Measurements from ENCODE around the gene RNF8.
"Not testable (repeated sequence)": the region's sequence is repeated elsewhere in the genome, so short reads cannot be mapped to it uniquely, and the experiment has no call there.

Gene RNF8

GRCh38 chr6:37396571-37397180 is 42.9 kb downstream of the RNF8 start:
- DNase-seq (ENCODE audit: low read depth, low spot score), result no peak

- DNase-seq (ENCODE audit: low read depth, low spot score), result no peak
Observed at GRCh38 chr6:37399131-37399530, 45.3 kb downstream of the RNF8 start.

DNA sequence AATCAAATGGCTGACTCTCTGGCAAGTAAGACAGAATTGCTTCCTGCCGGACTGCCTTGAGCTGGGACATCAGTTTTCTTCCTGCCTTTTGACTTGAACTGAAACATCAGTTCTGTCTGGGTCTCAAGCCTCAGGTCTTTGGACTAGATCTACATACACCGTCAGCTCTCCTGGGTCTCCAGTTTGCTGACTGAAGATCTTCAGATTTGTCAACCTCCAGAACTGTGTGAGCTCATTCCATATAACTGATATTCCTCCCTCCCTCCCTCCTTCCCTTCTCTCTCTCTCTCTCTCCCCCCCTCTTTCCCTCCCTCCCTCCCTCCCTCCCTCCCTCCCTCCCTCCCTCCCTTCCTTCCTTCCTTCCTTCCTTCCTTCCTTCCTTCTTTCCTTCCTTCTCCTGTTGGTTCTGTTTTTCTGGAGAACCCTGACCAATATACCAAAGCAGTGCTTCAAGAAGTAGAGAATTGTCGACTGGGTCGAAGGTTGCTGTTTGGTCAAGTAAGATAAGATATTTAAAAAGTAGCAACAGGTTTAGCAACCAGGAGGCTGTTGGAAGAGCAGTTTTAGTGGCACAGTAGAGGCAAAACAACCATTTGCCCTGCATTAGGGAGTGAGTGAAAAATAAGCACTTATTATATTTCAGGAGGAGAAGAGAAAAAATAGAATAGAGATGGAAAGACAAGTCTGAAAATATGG is 46.2 kb downstream of the RNF8 start:
- no peak for DNase-seq (ENCODE audit: low read depth, low spot score)

DNA sequence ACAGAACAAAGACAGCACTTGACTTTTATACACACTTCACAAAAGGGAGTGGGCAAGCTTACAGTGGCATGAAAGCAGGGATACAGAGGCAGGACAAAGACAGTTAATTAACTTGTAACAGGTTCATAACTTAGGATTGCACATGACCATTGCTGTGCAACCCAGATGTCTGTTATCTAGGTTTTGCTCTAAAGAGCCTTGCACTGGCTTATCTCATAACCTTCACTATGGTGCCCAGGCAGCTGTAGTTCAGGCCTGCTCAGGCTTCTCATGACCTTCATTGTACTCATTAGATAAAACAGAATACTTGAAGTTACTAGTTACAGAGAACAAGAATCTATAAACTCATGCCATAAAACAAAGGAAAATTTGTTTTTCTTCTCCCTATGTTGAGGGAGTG is 47.9 kb downstream of the RNF8 start:
- not testable (repeated sequence) for DNase-seq (ENCODE audit: low read depth, low spot score)

DNA sequence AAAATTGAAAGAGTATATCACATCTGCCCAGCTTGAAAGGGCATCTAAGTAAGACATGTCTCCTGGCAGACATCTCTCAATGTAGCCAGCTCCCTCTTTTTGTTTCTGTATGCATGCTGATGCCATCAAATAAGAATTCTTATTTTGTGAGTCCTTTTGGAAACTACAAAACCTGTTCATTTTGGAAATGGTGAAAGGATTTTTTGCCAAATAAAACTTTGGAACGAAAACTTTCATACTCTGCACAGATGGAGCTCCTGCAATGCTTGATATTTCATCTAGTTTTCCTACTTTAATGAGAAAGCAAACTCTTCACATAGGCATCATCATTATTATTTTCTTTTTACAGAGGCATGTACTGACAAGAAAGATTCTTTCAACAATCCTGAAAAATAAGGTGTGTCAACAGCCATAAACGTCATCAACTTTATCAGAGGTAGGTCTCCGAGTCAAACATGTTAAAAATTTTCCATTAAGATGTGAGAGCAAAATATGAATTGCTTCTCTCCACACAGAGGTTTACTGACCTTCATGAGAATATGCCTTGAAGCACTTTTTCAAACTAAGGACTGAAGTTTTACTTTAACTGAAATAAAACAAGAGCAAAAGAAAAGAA is 53.1 kb downstream of the RNF8 start:
- DNase-seq (ENCODE audit: low read depth, low spot score), result no peak

DNA sequence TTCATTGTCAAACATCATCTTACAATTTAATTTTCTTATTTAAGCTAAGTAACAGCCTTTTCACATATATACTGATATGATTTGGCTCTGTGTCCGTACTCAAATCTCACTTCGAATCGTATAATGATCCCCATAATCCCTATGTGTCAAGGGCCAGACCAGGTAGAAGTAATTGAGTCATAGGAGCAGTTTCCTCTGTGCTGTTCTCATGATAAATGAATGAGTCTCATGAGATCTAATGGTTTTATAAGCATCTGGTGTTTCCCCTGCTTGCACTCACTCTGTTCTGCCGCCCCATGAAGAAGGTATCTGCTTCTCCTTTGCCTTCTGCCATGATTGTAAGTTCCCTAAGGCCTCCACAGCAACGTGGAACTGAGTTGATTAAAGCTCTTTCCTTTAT is 54.2 kb downstream of the RNF8 start:
- DNase-seq (ENCODE audit: low read depth, low spot score), result no peak

GRCh38 chr6:37409501-37409900 is 55.7 kb downstream of the RNF8 start:
- DNase-seq (ENCODE audit: low read depth, low spot score), result no peak

- DNase-seq (ENCODE audit: low read depth, low spot score), result no peak
Observed at GRCh38 chr6:37417393-37417792, 63.6 kb downstream of the RNF8 start.

GRCh38 chr6:37418722-37419121 is 64.9 kb downstream of the RNF8 start:
- no peak for DNase-seq (ENCODE audit: low read depth, low spot score)

DNA sequence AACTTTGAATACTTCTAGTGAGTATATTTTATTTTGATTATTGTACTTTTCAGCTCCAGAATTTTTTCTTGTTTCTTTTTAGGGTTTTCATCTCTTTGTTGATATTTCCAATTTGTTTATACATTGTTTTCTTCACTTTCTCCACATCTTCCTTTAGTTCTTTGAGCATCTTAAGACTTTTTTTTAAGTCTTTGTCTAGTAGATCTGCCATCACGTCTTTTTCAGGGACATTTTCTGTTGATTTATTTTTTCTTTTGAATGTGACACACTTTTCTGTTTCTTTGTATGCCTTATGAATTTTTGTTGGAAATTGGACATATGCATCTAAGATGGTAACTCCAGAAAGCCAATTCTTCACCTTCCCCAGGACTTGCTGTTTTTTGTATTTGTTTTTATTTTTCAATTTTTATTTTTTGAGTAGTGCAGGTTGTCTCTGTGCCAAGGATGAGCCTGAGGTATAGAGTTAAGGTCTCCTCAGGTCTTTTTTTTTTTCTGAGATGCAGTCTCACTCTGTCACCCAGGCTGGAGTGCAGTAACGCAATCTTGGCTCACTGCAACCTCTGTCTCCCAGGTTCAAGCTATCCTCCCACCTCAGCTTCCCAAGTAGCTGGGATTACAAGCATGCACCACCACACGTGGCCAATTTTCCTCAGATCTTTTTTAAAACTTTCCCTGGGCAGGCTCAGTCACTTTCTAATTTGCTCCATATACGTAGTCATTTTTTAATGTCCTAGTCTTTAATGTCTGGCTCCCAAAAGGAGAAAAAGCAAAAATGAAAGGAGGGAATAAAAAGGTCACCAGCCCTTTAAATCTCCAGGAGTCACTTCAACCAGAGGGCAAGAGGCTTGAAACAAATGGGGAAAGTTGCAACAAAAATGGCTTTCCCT is 72.5 kb downstream of the RNF8 start:
- no peak for DNase-seq (ENCODE audit: low read depth, low spot score)

DNA sequence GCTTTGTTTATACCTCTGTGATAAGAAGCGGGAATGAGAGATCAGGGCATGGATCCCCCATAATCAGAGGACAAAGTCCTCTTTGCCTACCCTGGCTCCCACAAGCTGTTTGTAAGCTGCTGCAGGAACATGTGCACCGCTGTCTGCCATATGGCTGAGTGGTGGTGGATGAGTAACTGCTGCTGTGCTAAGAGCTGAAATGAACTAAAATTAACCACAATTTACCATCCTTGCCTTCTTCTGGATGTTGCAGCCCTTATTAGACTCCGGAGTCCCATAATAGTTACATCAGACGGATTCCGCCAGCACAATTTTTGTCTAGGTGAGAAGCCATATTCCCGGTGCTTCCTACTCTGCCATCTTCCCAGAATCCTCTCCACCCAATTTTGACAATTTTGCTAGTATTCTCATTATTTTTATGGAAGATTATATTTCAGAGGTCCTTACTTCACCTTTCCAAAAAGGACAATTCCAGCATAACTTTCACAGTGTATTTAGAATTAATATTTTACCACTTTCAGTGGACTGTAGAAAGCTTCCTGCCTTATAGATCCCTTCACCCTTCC is 73.2 kb downstream of the RNF8 start:
- no peak for DNase-seq (ENCODE audit: low read depth, low spot score)

- DNase-seq (ENCODE audit: low read depth, low spot score), result no peak
Observed at GRCh38 chr6:37429352-37429750, 75.6 kb downstream of the RNF8 start.

GRCh38 chr6:37432590-37432915 is 78.8 kb downstream of the RNF8 start:
- DNase-seq (ENCODE audit: low read depth, low spot score), result no peak

DNA sequence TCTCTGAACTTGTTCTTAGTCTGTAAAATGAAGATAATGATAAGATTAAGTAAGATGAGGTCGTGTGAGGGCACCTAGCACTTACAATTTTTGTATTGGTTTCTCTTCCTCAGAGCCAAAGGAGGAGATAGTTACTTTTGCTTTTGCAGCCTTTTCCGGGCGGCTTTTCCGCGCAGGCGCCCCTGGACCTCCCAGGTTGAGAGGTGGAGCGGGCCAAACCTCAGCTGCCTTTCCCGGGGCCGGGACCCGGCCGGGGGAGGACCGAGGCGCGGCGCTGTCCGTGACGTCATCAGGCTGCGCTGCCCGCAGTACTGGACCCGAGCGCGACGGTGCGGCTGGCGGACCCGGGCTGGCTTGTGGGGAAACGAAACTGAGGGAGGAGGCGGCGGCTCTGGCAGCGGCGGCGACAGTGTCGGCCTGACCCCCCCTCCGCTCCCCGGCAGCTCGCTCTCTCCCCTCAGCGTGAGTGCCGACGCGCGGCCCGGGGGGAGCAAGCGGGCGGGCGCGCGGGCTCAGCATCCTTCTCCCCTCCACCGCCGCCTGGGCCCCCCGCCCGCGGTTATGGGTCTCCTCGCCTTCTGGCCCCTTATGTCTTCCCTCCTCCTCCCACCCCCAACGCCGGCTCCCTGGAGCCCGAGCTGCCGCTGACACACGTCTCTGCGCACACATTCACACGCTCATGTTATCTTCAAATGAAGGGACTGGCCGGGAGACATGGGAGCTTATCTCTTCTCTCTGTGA is 79.3 kb downstream of the RNF8 start, which contains the start of gene CMTR1:
Gene CMTR1 (plus strand): TSS at position 306 of the 741 bp plus-strand sequence. CDS start 2,409 bp downstream, outside the sequence.
- DNase-seq (ENCODE audit: low read depth, low spot score), result peak; percentile 94

GRCh38 chr6:37433657-37434271 is 80.0 kb downstream of the RNF8 start:
- DNase-seq (ENCODE audit: low read depth, low spot score), result peak; percentile 22

GRCh38 chr6:37435373-37435772 is 81.6 kb downstream of the RNF8 start:
- DNase-seq (ENCODE audit: low read depth, low spot score), result no peak

GRCh38 chr6:37435816-37436215 is 82.0 kb downstream of the RNF8 start:
- no peak for DNase-seq (ENCODE audit: low read depth, low spot score)

DNA sequence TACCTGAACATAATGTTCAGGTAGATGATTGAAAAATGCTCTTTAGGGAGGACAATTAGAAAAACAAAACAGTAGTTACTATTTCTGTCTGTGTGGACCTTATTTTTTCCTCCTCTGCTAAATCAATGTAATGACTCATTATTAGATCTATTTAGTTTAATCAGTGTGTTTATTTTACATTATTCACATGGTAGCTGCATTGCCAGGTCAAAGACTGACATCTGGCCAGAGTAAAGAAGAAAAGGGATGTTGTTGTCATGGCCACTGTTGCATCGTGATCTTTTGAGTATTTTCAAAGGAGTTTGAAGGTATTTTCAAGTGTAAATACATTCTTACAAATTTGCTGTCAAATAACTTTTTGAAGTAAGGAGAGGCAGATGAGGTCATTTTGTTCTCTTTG is 85.1 kb downstream of the RNF8 start:
- no peak for DNase-seq (ENCODE audit: low read depth, low spot score)

DNA sequence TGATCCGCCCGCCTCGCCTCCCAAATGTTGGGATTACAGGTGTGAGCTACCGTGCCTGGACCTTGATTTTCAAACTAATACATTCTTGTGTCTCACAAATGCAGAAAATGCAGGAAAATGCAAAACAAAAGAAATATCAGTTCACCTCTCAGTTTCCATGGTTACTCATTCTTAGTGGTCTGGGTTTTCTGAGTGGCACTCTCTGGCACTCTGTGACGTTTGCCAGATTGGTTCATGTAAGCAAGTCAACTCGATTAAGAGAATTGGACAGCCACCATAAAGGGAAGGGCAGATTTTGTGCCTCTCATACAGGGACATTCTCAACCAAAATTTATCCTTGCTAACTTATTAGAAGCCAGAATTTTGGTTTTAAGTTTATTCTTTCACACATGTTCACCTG is 87.9 kb downstream of the RNF8 start:
- DNase-seq (ENCODE audit: low read depth, low spot score), result no peak

DNA sequence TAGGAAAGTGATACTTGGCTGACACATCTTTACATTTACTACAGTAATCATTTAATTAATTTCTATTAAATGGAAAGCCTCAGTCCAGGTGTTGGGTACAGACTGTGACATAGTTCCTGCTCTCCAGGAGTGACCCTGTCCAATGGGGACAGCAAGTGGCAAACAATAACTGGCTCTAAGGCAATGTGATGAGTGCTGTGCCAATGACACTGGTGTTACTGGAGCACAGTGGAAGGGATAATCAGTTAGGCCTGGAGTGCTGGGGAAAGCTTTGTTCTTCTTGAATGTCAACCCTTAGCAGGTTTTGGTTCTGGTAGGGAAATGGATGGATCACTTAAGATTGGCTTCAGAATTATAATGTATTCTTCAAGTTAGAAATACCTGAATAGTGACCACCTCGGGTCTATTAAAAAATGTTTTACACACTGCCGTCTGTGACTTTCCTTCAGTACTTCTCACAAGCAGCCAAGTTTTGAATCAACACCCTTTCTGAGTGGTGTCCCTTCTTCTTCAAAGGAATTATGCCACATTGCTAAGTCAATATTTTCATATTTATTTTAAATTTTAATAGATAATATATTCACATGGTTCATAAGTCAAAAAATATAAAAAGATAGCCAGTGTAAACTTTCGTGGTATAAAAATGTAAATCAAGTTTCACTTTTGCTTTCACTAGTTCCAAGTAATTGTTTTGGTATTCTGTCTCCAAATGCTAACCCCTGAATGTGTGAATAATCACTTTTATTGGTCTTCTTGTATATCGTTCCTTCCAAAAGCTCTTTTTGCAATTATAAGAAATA is 88.8 kb downstream of the RNF8 start:
- no peak for DNase-seq (ENCODE audit: low read depth, low spot score)
